Parathyroid adenoma (tissue), 2 donors: Measurements from ENCODE around the gene LMX1B.

Experiments used
- H2AFZ ChIP-seq: fragments of 300-600 bp; sonication (generic); one replicate; pipeline ENCODE4 v1.7.0; 2017; ENCODE audit warnings: antibody characterized with exemption, mild to moderate bottlenecking
- H3K27ac ChIP-seq: fragments of 300-600 bp; sonication (generic); one replicate; pipeline ENCODE4 v1.7.0; 2017
- H3K27me3 ChIP-seq: fragments of 300-600 bp; sonication (generic); one replicate; pipeline ENCODE4 v1.7.0; 2017; ENCODE audit warnings: low read length; ENCODE audit not compliant: control insufficient read depth, insufficient read depth
- H3K36me3 ChIP-seq: fragments of 300-600 bp; sonication (generic); one replicate; pipeline ENCODE4 v1.7.0; 2017; ENCODE audit warnings: low read length; ENCODE audit not compliant: control insufficient read depth, insufficient read depth
- H3K4me1 ChIP-seq: fragments of 300-600 bp; sonication (generic); one replicate; pipeline ENCODE4 v1.7.0; 2017; ENCODE audit warnings: control low read depth
- H3K4me2 ChIP-seq: fragments of 300-600 bp; sonication (generic); one replicate; pipeline ENCODE4 v1.7.0; 2017; ENCODE audit warnings: low read length
- H3K4me3 ChIP-seq: fragments of 300-600 bp; sonication (generic); one replicate; pipeline ENCODE4 v1.7.0; 2017; ENCODE audit warnings: low read depth, low read length
- H3K79me2 ChIP-seq: fragments of 300-600 bp; sonication (generic); one replicate; pipeline ENCODE4 v1.7.0; 2017; ENCODE audit warnings: control low read depth
- H3K9ac ChIP-seq: fragments of 300-600 bp; sonication (generic); one replicate; pipeline ENCODE4 v1.7.0; 2017; ENCODE audit warnings: mild to moderate bottlenecking
- H3K9me3 ChIP-seq: fragments of 300-600 bp; sonication (generic); one replicate; pipeline ENCODE4 v1.7.0; 2017; ENCODE audit warnings: low read length; ENCODE audit not compliant: control insufficient read depth
- TF ChIP-seq, protein P1 (sequence below): fragments of 300-600 bp; sonication (generic); IDR thresholded peaks from one replicate; pipeline ENCODE4 v1.7.0; 2017; ENCODE audit warnings: antibody characterized with exemption, mild to moderate bottlenecking
- donor health status: primary hyperparathyroidism.

Gene LMX1B

DNA sequence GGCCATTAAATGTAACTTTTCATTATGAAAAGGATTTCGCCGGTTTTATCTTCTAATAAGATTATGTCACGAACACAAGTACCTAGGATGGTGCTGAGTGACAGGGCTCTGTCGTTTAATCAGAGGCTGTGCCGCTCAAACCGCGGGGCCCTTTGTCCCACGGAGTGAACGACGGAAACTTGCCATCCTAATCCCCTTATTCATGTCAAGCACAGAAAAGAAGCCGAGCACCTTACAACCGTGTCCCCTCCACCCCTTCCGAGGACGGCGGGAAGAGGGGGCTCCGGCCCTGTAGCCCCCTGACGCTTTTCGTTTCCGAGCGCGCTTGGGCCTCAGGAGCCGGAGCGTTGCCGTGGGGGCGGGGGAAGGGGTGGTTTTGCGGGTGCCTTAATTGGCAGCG, 11.2 kb downstream of the LMX1B start:
- H3K36me3 ChIP-seq: no peaks in the 10 kb centered on the region
- peaks cover 3% of the 10 kb centered on the region for H3K27me3 ChIP-seq
- no peaks in the 10 kb centered on the region for H3K79me2 ChIP-seq
- no peak overlapping the region for H3K9ac ChIP-seq
- no peaks in the 10 kb centered on the region for H3K4me1 ChIP-seq
- H3K27ac ChIP-seq: no peak overlapping the region
- no peaks in the 10 kb centered on the region for H3K9me3 ChIP-seq
- no peak overlapping the region for H3K4me3 ChIP-seq
- H3K4me2 ChIP-seq: no peak overlapping the region
- H2AFZ ChIP-seq: no peak overlapping the region
- TF ChIP-seq, protein P1, sequence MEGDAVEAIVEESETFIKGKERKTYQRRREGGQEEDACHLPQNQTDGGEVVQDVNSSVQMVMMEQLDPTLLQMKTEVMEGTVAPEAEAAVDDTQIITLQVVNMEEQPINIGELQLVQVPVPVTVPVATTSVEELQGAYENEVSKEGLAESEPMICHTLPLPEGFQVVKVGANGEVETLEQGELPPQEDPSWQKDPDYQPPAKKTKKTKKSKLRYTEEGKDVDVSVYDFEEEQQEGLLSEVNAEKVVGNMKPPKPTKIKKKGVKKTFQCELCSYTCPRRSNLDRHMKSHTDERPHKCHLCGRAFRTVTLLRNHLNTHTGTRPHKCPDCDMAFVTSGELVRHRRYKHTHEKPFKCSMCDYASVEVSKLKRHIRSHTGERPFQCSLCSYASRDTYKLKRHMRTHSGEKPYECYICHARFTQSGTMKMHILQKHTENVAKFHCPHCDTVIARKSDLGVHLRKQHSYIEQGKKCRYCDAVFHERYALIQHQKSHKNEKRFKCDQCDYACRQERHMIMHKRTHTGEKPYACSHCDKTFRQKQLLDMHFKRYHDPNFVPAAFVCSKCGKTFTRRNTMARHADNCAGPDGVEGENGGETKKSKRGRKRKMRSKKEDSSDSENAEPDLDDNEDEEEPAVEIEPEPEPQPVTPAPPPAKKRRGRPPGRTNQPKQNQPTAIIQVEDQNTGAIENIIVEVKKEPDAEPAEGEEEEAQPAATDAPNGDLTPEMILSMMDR: no peak

DNA sequence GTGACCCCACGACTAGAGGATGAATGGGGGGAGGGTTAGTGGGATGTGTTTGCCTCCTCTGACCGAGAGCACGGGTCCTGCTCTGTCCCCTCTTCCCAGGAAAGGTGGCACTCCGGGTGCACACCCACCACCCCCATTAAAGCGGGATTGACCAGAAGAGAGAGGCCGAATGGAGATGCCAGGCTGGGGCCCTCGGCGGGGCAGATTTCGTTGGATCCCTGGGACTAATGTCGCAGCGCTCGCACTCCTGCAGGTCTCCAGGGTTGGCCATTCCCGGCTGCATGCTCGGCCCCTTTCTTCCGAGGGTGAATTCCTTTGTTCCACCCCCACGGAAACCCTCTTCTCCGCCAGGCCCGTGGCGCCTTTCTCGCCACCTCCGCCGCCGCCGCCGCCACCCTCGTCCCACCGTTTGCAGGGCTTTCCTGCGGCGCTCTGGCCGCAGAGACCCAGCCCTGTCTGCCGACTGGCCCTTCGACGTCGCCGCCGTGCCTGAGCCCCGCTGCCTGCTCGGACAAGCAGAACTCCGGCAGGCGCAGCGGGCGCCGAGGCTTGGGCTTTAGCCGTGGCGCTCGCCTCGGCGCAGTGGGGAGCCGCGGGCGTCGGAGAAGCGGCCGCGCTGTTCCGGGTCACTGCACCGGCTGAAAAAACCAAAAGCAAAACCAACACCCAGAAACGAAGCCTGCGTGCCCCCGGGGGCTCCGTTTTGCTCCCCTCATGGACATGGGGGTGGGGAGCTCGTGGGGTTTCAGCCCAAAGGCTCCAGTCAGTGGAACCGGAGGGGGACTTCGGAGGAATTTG, 11.8 kb downstream of the LMX1B start:
- H3K27ac ChIP-seq: no peak overlapping the region
- peak overlapping the region; percentile 31 for H3K4me2 ChIP-seq
- H3K4me3 ChIP-seq: no peak overlapping the region
- H3K4me1 ChIP-seq: no peaks in the 10 kb centered on the region
- H2AFZ ChIP-seq: no peak overlapping the region
- no peaks in the 10 kb centered on the region for H3K79me2 ChIP-seq
- H3K9me3 ChIP-seq: no peaks in the 10 kb centered on the region
- H3K9ac ChIP-seq: no peak overlapping the region
- H3K36me3 ChIP-seq: no peaks in the 10 kb centered on the region
- peaks cover 3% of the 10 kb centered on the region for H3K27me3 ChIP-seq
- TF ChIP-seq, protein P1: no peak

DNA sequence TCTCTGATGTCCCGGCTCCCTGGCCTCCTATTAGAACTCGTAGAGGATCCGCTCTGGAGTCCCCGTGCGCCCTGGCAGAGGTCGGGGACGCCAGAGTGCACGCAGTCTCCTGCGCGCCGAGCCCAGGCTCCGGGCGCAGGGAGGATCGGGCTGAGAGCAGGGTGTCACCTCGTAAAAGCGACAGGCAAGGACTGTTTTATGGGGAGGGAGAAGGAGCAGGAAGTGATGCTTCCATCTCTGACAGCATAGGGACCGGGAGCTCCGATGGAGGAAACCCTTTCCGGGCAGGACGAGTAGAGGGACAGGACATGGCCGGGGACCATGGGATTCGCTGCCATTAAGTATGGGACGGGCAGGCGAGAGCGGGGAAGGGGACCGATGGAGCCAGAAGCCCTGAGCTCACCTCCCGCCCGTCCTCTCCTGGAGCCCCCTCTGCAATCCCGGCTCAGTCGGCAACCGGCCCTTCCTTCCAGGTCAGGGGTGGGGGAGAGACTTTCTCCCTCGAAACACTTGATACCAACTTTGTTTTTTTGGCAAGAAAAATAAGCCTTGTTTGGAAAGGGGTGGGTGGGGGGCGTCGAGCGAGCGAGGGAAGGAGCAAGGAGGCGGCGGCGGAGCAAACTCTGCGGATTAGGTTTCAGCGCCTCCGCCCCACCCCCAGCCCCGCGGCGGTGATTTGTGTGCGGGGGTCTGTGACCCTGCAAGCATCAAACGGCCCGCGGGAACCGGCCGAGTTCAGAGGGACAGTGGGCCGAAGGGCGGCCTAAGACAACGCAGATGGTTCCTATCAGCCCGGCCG, 12.6 kb downstream of the LMX1B start:
- Histone ChIP-seq H3K9me3 (no peaks in the 10 kb centered on the region), H3K4me3 (no peak overlapping the region), H3K27me3 (peaks cover 3% of the 10 kb centered on the region), H3K79me2 (no peaks in the 10 kb centered on the region), H3K36me3 (no peaks in the 10 kb centered on the region), H3K27ac (no peak overlapping the region), H3K4me1 (no peaks in the 10 kb centered on the region), H3K4me2 (peak overlapping the region; percentile 31), H2AFZ (no peak overlapping the region), H3K9ac (no peak overlapping the region)
- TF ChIP-seq, protein P1: no peak

DNA sequence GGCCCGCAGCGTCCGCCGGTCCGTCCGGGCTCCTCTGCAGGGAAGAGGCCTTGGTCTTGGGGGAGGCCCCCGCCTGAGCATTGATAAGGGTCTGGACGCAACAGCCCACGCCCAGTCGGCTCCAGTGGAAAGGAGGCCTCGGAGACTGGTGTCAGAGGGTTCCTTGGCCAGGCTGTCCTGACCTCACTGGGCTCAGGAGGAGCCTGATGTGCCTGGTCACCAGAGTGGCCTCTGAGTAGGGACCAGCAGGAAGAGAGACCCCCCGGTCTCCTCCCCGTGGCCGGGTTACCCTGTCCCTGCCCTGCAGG, 13.2 kb downstream of the LMX1B start:
- Histone ChIP-seq H2AFZ (no peak overlapping the region), H3K27ac (no peak overlapping the region), H3K4me3 (no peak overlapping the region), H3K9me3 (no peaks in the 10 kb centered on the region), H3K9ac (no peak overlapping the region), H3K4me2 (no peak overlapping the region), H3K27me3 (peaks cover 3% of the 10 kb centered on the region), H3K4me1 (no peaks in the 10 kb centered on the region), H3K36me3 (no peaks in the 10 kb centered on the region), H3K79me2 (no peaks in the 10 kb centered on the region)
- TF ChIP-seq, protein P1: no peak
